Myocyte (in vitro differentiated cells): ENCODE measurements around the gene TUBAL3. TPM values are rescaled to one million over a fixed set of nuclear protein-coding genes. Genes with fewer than 3 reads are reported as not detected.

Experiments
- DNase-seq: peaks from one replicate; pipeline ENCODE4 v3.0.0-alpha.2; 2012; ENCODE audit warnings: low read depth
- polyA plus RNA-seq: library from polyadenylated mRNA; unstranded; fragments of >200 nt; gene quantifications from one replicate; pipeline ENCODE4 v1.2.1, GENCODE V29; 2012; ENCODE audit warnings: missing spikeins
- total RNA-seq: library from RNA; depleted of rRNA; stranded (reverse); fragments of >200 nt; gene quantifications from 2 replicates; pipeline ENCODE4 v1.2.3, GENCODE V29; 2014

Gene TUBAL3
- not detected in 2 replicates for total RNA-seq
- polyA plus RNA-seq: not detected

GRCh38 chr10:5404208-5405041 is at the start of gene TUBAL3:
Gene TUBAL3 (minus strand): TSS chr10:5404828. CDS start chr10:5404792, 36 bp downstream.
- DNase-seq: no peak

- DNase-seq: no peak
Observed at GRCh38 chr10:5453749-5454489, 49.3 kb upstream of the TUBAL3 start.

- no peak for DNase-seq
Observed at GRCh38 chr10:5450605-5451384, 46.2 kb upstream of the TUBAL3 start.

- peak; percentile 81 for DNase-seq
Observed at GRCh38 chr10:5449823-5450222, 45.2 kb upstream of the TUBAL3 start.

- peak; percentile 23 for DNase-seq
Observed at GRCh38 chr10:5449227-5449626, 44.6 kb upstream of the TUBAL3 start.

- DNase-seq: peak; percentile 12
Observed at GRCh38 chr10:5448333-5449001, 43.8 kb upstream of the TUBAL3 start.

- no peak for DNase-seq
Observed at GRCh38 chr10:5447611-5448071, 43.0 kb upstream of the TUBAL3 start.

GRCh38 chr10:5447056-5447455 is 42.4 kb upstream of the TUBAL3 start:
- DNase-seq: no peak

- peak; percentile 94 for DNase-seq
Observed at GRCh38 chr10:5446390-5446926, 41.8 kb upstream of the TUBAL3 start.

GRCh38 chr10:5445006-5445405 is 40.4 kb upstream of the TUBAL3 start:
- no peak for DNase-seq

- DNase-seq: no peak
Observed at GRCh38 chr10:5443429-5443828, 38.8 kb upstream of the TUBAL3 start.

- no peak for DNase-seq
Observed at GRCh38 chr10:5442990-5443370, 38.4 kb upstream of the TUBAL3 start.

GRCh38 chr10:5442065-5442989 is 37.7 kb upstream of the TUBAL3 start:
- DNase-seq: peak; percentile 75

GRCh38 chr10:5441106-5441505 is 36.5 kb upstream of the TUBAL3 start:
- no peak for DNase-seq

- DNase-seq: peak; percentile 28
Observed at GRCh38 chr10:5440206-5440605, 35.6 kb upstream of the TUBAL3 start.

GRCh38 chr10:5435328-5435727 is 30.7 kb upstream of the TUBAL3 start:
- no peak for DNase-seq

GRCh38 chr10:5434017-5434753 is 29.6 kb upstream of the TUBAL3 start:
- peak; percentile 89 for DNase-seq

- no peak for DNase-seq
Observed at GRCh38 chr10:5433182-5433581, 28.6 kb upstream of the TUBAL3 start.

- DNase-seq: no peak
Observed at GRCh38 chr10:5428133-5428532, 23.5 kb upstream of the TUBAL3 start.
